GM19397 (cell line): ENCODE results near the gene SEMA3B.

Experiments used
- ATAC-seq: cut with Tn5 transposase; IDR thresholded peaks from one replicate; pipeline ENCODE4 v1.9.1; 2021; ENCODE audit warnings: mild to moderate bottlenecking, moderate library complexity; ENCODE audit not compliant: unreplicated experiment

The SEMA3B gene

GRCh38 chr3:50327129-50327528 is 58.2 kb downstream of the SEMA3B start:
- ATAC-seq: no peak
